ENCODE data around the gene PTPRQ.
A peak's percentile ranks its signal among the peaks of the same experiment; 100 is the strongest.

DNA sequence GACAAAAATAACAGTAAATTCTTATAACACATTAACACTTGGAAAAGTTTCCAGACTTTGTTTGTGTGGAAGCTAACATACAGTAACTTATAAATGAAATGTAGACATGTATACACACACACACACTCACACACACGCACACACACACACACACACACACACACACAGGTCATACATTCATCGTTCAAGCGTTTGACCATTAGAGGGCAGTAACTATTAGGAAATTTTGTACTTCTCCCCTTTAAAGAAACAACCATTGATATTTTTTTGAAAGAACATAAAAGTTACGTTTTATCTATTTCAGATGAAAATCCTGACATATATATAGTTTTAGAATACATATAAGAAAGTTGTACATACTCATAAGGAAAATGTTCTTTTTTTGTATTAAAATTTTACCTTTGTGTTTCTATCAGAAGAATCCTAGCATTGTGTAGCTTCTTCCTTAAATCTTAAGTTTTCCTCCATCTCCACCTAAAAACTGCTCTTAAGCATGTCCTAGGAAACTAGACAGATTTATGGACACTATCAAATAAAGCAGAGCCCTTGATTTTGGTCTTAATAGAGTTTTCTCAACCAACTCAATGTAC lies 29.0 kb downstream of the PTPRQ start:
- TF ChIP-seq EZH2 (optimal IDR thresholded peaks at IDR 0.05; ENCODE audit: low read depth, low read length) = no peak
- peak; percentile 62 for TF ChIP-seq CTCF (IDR thresholded peaks at IDR 0.05; ENCODE audit: low read length)
- no peak for TF ChIP-seq EZH2phosphoT487 (IDR thresholded peaks at IDR 0.05; ENCODE audit: low read length)

All from MM.1S (cell line).